22Rv1 (cell line): ENCODE data around the gene SPC24.

Source experiments
- CTCF ChIP-seq: fragments of 450-650 bp; IDR thresholded peaks from 2 replicates; pipeline ENCODE4 v1.5.1; 2017; ENCODE audit warnings: mild to moderate bottlenecking
- ZFX ChIP-seq: fragments of 450-650 bp; IDR thresholded peaks from 2 replicates; pipeline ENCODE4 v1.6.1; 2017; ENCODE audit warnings: antibody characterized with exemption, borderline replicate concordance

GRCh38 chr19:11168568-11168967 lies 13.0 kb upstream of the SPC24 start:
- TF ChIP-seq CTCF, result no peak
- no peak for TF ChIP-seq ZFX
